ENCODE data around the gene KCNK3. TPM values are rescaled to one million over a fixed set of nuclear protein-coding genes. Genes with fewer than 3 reads are reported as not detected.
A peak's percentile ranks its signal among the peaks of the same experiment; 100 is the strongest.

The KCNK3 gene
- total RNA-seq, 6 experiments from 2014 or later, result not detected

DNA sequence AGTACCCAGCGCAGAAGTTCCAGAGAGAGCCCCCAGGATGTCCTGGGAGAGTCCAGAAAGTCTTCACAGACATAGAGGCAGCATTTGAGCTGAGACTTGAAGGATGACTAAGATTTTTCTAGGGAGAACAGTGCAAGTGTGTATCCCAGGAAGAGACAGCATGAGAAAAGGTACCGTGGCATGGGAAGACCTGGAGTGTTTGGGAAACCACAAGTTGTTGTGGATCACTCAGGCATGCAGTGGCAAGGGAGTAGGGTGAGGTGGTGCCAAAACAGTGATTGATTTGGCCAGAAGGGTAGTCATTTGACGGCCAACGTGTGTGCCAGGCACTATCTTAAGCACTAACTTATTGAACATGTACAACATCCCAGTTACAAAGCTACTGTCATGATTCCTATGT, 24.5 kb upstream of the KCNK3 start:
- H3K27ac Mint-ChIP-seq, result no peak overlapping the region

DNA sequence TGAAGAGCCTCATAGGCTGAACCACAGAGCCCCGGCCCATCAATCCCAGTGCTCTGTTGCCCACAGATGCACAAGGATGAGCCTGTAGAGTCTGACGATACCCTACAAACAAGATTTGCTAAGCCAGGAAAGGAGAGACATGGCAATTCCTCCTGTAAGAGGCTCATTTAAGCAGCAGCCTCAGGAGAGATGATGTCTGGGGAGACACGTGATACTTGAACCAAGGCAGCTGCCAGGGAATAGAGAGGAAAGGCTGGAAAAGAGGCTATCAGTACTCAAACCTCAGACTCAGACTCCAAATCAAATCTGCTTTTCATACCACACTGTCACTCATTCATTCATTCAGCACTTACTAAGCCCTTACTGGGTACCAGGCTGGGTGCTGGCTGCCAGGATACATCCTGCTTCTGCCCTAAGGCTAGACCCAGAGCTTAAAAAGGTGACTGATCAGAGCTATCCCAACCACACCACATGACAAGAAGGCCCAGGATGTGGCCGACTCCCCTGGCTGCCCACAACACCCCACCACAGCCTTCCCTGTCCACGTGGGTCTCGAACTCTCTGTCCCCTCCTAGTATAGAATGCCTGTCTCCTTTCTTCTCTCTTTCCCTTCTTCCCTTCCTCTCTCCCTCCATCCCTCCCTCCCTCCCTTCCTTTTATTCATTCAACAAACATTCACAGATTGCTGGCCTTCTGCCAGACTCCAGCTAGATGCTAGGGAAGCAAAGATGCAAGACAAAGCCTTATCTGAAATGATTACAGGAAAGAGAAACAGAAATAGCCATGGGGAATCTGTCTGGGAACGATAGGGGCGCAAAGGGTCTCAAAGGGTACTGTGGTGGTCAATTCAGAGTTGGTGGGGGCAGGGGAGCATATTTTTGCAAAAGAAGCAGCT, 23.4 kb upstream of the KCNK3 start:
- no peaks in the 10 kb centered on the region for H3K9me3 Mint-ChIP-seq
- TF ChIP-seq, protein P1, sequence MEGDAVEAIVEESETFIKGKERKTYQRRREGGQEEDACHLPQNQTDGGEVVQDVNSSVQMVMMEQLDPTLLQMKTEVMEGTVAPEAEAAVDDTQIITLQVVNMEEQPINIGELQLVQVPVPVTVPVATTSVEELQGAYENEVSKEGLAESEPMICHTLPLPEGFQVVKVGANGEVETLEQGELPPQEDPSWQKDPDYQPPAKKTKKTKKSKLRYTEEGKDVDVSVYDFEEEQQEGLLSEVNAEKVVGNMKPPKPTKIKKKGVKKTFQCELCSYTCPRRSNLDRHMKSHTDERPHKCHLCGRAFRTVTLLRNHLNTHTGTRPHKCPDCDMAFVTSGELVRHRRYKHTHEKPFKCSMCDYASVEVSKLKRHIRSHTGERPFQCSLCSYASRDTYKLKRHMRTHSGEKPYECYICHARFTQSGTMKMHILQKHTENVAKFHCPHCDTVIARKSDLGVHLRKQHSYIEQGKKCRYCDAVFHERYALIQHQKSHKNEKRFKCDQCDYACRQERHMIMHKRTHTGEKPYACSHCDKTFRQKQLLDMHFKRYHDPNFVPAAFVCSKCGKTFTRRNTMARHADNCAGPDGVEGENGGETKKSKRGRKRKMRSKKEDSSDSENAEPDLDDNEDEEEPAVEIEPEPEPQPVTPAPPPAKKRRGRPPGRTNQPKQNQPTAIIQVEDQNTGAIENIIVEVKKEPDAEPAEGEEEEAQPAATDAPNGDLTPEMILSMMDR (IDR thresholded peaks at IDR 0.05), result no peak
- H3K4me3 Mint-ChIP-seq, result no peak overlapping the region
- no peaks in the 10 kb centered on the region for H3K36me3 Mint-ChIP-seq (ENCODE audit: low read depth)
- H3K27ac Mint-ChIP-seq, result no peak overlapping the region
- peaks cover 29% of the 10 kb centered on the region for H3K27me3 Mint-ChIP-seq (ENCODE audit: insufficient read depth)
- peaks cover 21% of the 10 kb centered on the region for H3K4me1 Mint-ChIP-seq (ENCODE audit: low read depth)
- DNase-seq, result no peak

More for the DNA sequence above, 24.5 kb upstream of the KCNK3 start:
- Mint-ChIP-seq H3K27me3 (ENCODE audit: insufficient read depth) (peaks cover 21% of the 10 kb centered on the region), H3K4me1 (ENCODE audit: low read depth) (peaks cover 21% of the 10 kb centered on the region), H3K4me3 (no peak overlapping the region), H3K9me3 (no peaks in the 10 kb centered on the region), H3K36me3 (ENCODE audit: low read depth) (no peaks in the 10 kb centered on the region)
- DNase-seq, result no peak
- TF ChIP-seq, protein P1 (IDR thresholded peaks at IDR 0.05), result no peak

DNA sequence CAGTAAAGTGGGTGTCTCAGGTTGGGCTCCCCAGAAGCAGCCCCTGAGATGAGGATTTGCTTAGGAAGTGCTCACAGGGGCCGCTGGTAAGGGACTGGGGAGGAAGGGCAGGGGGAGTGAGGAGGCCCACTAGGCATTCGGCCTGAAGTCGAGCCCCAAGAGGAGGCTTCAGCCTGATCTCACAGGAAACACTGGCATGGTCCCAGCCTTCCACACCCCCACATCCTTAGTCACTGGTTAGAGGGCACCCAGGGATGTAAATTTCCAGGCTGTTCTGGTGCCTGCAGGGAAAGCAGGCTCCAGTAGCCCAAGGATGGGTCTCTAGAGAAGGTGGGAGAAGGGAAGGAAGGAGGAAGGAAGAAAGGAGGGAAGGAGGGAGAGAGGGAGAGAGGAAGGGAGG, 22.4 kb upstream of the KCNK3 start:
- Mint-ChIP-seq H3K4me1 (ENCODE audit: low read depth) (peaks cover 21% of the 10 kb centered on the region), H3K27me3 (ENCODE audit: insufficient read depth) (peaks cover 33% of the 10 kb centered on the region), H3K9me3 (no peaks in the 10 kb centered on the region), H3K4me3 (no peak overlapping the region), H3K36me3 (ENCODE audit: low read depth) (no peaks in the 10 kb centered on the region), H3K27ac (no peak overlapping the region)
- TF ChIP-seq, protein P1 (IDR thresholded peaks at IDR 0.05), result no peak
- DNase-seq, result peak; percentile 20

DNA sequence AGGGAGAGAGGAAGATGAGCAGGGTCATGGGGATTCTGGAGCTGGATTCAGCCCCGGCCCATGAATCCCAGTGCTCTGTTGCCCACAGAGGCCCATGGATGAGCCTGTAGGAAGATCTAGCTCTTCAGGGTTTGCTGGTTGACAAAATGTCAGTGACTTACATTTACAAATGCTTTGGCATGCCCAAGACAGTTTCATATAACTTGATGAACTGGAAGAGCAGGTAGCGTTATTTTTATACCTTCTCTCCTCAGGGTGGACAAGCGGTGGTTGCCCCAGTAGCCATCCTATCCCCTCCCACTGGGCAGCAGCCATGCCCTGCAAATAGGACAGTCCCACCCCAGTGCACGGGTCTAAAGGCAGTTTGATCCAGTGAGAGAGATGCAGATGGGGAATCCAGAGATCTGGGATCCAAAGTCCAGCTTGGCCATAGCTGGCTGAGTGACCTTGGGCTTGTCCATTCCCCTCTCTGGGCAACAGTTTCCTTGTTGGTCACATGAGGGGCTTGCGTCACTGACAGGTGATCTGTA, 21.5 kb upstream of the KCNK3 start:
- peaks cover 33% of the 10 kb centered on the region for H3K27me3 Mint-ChIP-seq (ENCODE audit: insufficient read depth)
- H3K27ac Mint-ChIP-seq, result no peak overlapping the region
- no peaks in the 10 kb centered on the region for H3K36me3 Mint-ChIP-seq (ENCODE audit: low read depth)
- DNase-seq, result no peak
- peaks cover 21% of the 10 kb centered on the region for H3K4me1 Mint-ChIP-seq (ENCODE audit: low read depth)
- H3K9me3 Mint-ChIP-seq, result no peaks in the 10 kb centered on the region
- H3K4me3 Mint-ChIP-seq, result no peak overlapping the region
- TF ChIP-seq, protein P1 (IDR thresholded peaks at IDR 0.05), result no peak

DNA sequence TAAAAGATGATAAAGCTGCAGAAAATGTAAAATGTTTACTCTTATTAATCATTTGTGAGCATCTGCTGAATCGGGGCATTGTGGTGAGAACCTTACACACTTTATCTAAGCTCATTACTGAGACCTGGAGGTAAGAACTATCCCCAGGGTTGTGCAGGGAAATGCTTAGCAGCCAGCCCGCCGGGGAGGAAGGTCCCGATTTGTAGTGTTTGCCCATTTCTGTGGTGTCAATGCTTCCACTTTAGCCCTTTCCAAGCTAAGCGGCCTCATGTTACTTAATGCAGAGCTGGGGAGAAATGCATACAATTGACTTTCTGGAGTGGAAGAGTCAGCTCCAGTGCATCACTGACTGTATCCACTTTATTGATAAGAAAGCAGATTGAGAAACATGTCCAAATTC, 20.8 kb upstream of the KCNK3 start:
- TF ChIP-seq, protein P1 (IDR thresholded peaks at IDR 0.05), result no peak
- no peak overlapping the region for H3K4me3 Mint-ChIP-seq
- H3K36me3 Mint-ChIP-seq (ENCODE audit: low read depth), result no peaks in the 10 kb centered on the region
- H3K27me3 Mint-ChIP-seq (ENCODE audit: insufficient read depth), result peaks cover 35% of the 10 kb centered on the region
- no peak overlapping the region for H3K27ac Mint-ChIP-seq
- H3K4me1 Mint-ChIP-seq (ENCODE audit: low read depth), result peaks cover 18% of the 10 kb centered on the region
- no peak for DNase-seq
- H3K9me3 Mint-ChIP-seq, result no peaks in the 10 kb centered on the region
